HG02610 (cell line): Measurements from ENCODE around the gene DNAH10.

ENCODE experiments used
- ATAC-seq: cut with Tn5 transposase; IDR thresholded peaks from one replicate; pipeline ENCODE4 v1.9.1; 2021; ENCODE audit warnings: mild to moderate bottlenecking, moderate library complexity; ENCODE audit not compliant: unreplicated experiment

Gene DNAH10

GRCh38 chr12:123879691-123880090 is 117.6 kb downstream of the DNAH10 start:
- no peak for ATAC-seq

GRCh38 chr12:123882161-123882705 is 120.1 kb downstream of the DNAH10 start:
- no peak for ATAC-seq

- ATAC-seq: no peak
These were observed 124.2 kb downstream of the DNAH10 start for GRCh38 chr12:123886258-123886657.

GRCh38 chr12:123886931-123887582 is 125.0 kb downstream of the DNAH10 start:
- ATAC-seq: no peak

GRCh38 chr12:123888989-123889388 is 126.9 kb downstream of the DNAH10 start:
- no peak for ATAC-seq

GRCh38 chr12:123889848-123890535 is 127.9 kb downstream of the DNAH10 start:
- no peak for ATAC-seq

- ATAC-seq: no peak
These were observed 128.4 kb downstream of the DNAH10 start for GRCh38 chr12:123890536-123890902.

GRCh38 chr12:123891011-123891410 is 128.9 kb downstream of the DNAH10 start:
- ATAC-seq: no peak

- ATAC-seq: no peak
These were observed 129.5 kb downstream of the DNAH10 start for GRCh38 chr12:123891516-123892179.

GRCh38 chr12:123892180-123892559 is 130.1 kb downstream of the DNAH10 start:
- ATAC-seq: no peak

- ATAC-seq: no peak
These were observed 130.8 kb downstream of the DNAH10 start for GRCh38 chr12:123892853-123893252.

- ATAC-seq: no peak
These were observed 131.2 kb downstream of the DNAH10 start for GRCh38 chr12:123893276-123893675.

GRCh38 chr12:123894823-123895345 is 132.8 kb downstream of the DNAH10 start:
- no peak for ATAC-seq

GRCh38 chr12:123895451-123895850 is 133.3 kb downstream of the DNAH10 start:
- no peak for ATAC-seq

GRCh38 chr12:123896767-123897166 is 134.7 kb downstream of the DNAH10 start:
- no peak for ATAC-seq

- ATAC-seq: no peak
These were observed 135.1 kb downstream of the DNAH10 start for GRCh38 chr12:123897221-123897620.

- ATAC-seq: no peak
These were observed 136.6 kb downstream of the DNAH10 start for GRCh38 chr12:123898673-123899072.

- ATAC-seq: no peak
These were observed 137.3 kb downstream of the DNAH10 start for GRCh38 chr12:123899368-123899767.

- no peak for ATAC-seq
These were observed 138.8 kb downstream of the DNAH10 start for GRCh38 chr12:123900871-123901376.

- no peak for ATAC-seq
These were observed 140.7 kb downstream of the DNAH10 start for GRCh38 chr12:123902821-123903220.

- ATAC-seq: no peak
These were observed 141.4 kb downstream of the DNAH10 start for GRCh38 chr12:123903301-123904065.
